Suppressor macrophage treated with lipopolysaccharide for 4 hours (primary cell): ENCODE data around the gene FOXP4.

Experiments
- DNase-seq: peaks from one replicate; pipeline ENCODE4 v3.0.0-alpha.2; 2020

Gene FOXP4

DNA sequence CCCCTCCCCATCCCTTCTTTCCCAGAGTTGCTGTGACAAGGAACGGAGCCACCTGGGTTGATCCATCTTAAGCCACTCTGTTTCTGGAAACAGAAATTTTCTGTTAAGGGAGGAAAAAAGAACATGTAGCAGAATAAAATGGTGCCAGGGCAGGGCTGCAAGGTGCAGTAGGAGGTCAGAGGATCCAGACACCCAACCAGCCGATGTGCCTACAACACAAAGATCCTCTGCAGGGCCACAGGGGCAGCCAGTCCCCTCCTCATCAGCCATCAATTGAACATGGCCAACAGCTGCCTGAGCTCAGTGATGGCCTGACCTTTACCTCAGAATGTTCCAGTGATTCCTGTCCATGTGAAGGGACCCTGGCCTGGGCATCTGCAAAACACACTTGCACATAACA lies 103.9 kb downstream of the FOXP4 start:
- DNase-seq: no peak

DNA sequence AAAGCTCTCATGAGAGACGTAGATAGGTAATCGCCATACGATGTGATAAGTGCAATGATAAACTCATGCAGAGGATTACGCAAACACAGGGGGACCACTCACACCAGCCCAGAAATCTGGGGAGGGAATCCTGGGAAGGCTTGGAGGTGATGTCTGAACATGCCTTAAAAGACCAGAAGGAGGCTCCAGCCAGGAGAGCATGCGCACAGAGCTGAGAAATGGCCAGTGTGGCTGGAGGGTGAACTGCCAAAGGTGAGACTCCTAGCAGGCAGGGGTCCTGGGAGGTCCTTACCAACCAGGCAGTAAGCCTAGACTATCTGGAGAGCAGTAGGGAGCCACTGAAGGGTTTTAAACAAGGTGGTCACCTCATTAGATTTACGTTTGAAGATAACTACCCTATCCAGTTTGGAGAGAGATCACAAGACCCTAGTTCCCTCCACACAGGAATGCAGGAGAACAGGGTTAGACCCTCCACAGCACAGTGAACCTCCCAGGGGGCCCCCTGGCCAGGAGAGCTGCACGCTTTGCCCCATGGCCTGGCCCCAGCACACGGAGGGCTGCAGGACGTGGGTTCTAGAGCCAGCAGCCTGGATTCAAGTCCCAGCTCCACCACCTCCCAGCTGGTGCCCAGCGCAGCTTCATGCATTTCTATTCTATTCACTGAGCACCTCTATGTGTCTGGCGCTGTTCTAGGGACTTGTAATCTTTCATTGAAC lies 105.2 kb downstream of the FOXP4 start:
- DNase-seq: no peak
